Small intestine (tissue), 16 donors: Measurements from ENCODE around the gene TNFRSF12A. TPM values are rescaled to one million over a fixed set of nuclear protein-coding genes. Genes with fewer than 3 reads are reported as not detected.

Source experiments
- DNase-seq, 2 donors: peaks; one replicate each; pipeline versions ENCODE4 v3.0.0 to v3.0.0-alpha.2; 2013
- FAIRE-seq: peaks from 2 replicates; lab custom pipeline; 2012; peaks lifted over from hg19 to GRCh38; lab: Jason Lieb, UNC
- H3K27ac ChIP-seq, 3 donors: one replicate each; pipeline ENCODE4 v1.5.1; 2013; ENCODE audit warnings: low read length in 2 of 3, mild to moderate bottlenecking in 2 of 3, control low read depth in 1 of 3, inconsistent platforms in 1 of 3, low read depth in 1 of 3, moderate library complexity in 1 of 3
- H3K27me3 ChIP-seq, 3 donors: one replicate each; pipeline ENCODE4 v1.6.1; 2013; ENCODE audit warnings: low read length in 3 of 3, inconsistent platforms in 1 of 3; ENCODE audit not compliant: control insufficient read depth in 3 of 3, insufficient read depth in 3 of 3
- H3K36me3 ChIP-seq, 3 donors: one replicate each; pipeline ENCODE4 v1.6.1; 2013; ENCODE audit warnings: low read length in 3 of 3, inconsistent platforms in 1 of 3, low read depth in 1 of 3, mild to moderate bottlenecking in 1 of 3, moderate library complexity in 1 of 3; ENCODE audit not compliant: control insufficient read depth in 3 of 3, insufficient read depth in 2 of 3
- H3K4me1 ChIP-seq, 3 donors: one replicate each; pipeline ENCODE4 v1.6.1; 2013; ENCODE audit warnings: low read length in 2 of 3, inconsistent platforms in 1 of 3, low read depth in 1 of 3, mild to moderate bottlenecking in 1 of 3, moderate library complexity in 1 of 3; ENCODE audit not compliant: control insufficient read depth in 3 of 3, insufficient read depth in 2 of 3
- H3K4me3 ChIP-seq, 3 donors: one replicate each; pipeline ENCODE4 v1.5.1; 2013; ENCODE audit warnings: low read length in 3 of 3, control low read depth in 1 of 3, inconsistent platforms in 1 of 3, low read depth in 1 of 3, mild to moderate bottlenecking in 1 of 3, moderate library complexity in 1 of 3
- H3K9me3 ChIP-seq, 2 donors: one replicate each; pipeline ENCODE4 v1.6.1; 2013; ENCODE audit warnings: low read depth in 1 of 2, low read length in 1 of 2; ENCODE audit not compliant: control insufficient read depth in 2 of 2, insufficient read depth in 1 of 2
- WGBS, 3 donors: extraction: QIAGEN DNeasy Blood & Tissue Kit; methylation state at CpG; one replicate each; pipeline ENCODE4 v1.1.7; 2013; 5-methylcytosine and 5-hydroxymethylcytosine counted together
- long read RNA-seq, 10 donors: transcript quantifications; one replicate each; lab custom pipeline, GENCODE V29; 2026
- polyA plus RNA-seq, 4 donors: library from polyadenylated mRNA; stranded (reverse) in 3 of 4; unstranded in 1 of 4; fragments of 200-250 nt in 3 of 4; fragments of 120-200 nt in 1 of 4; gene quantifications; one replicate each; pipeline versions ENCODE4 v1.2.1 to v1.2.3, GENCODE V29; 2013
- donor health status: healthy with polysubstance abuse.
- donor health status: control.
- donor health status: control.
- donor health status: Bipolar disorder and iron deficiency.
- donor health status: healthy.

The TNFRSF12A gene, protein sequence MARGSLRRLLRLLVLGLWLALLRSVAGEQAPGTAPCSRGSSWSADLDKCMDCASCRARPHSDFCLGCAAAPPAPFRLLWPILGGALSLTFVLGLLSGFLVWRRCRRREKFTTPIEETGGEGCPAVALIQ
- 100 to 1,000 TPM in 2 of 4 donors, 10 to 100 TPM in 2; 27.4 to 259 (median 80.2) TPM for polyA plus RNA-seq
- long read RNA-seq, donor 1 = 0 reads
- long read RNA-seq, donor 2, transcript TNFRSF12A-201 (4 exons, 1,033 nt) = major isoform, 35 of 39 reads
- long read RNA-seq, donor 2, partial matches to known transcripts = 0 of 39 reads
- long read RNA-seq, donor 2, other reads (novel, unspliced or antisense) = 0 of 39 reads
- long read RNA-seq, donor 3, transcript TNFRSF12A-201 (4 exons, 1,033 nt) = major isoform, 15 of 28 reads
- long read RNA-seq, donor 3, partial matches to known transcripts = 13 of 28 reads
- long read RNA-seq, donor 3, other reads (novel, unspliced or antisense) = 0 of 28 reads
- long read RNA-seq, donor 4 = 0 reads
- long read RNA-seq, donor 5, transcript TNFRSF12A-201 (4 exons, 1,033 nt) = major isoform, 8 of 8 reads
- long read RNA-seq, donor 5, partial matches to known transcripts = 0 of 8 reads
- long read RNA-seq, donor 5, other reads (novel, unspliced or antisense) = 0 of 8 reads
- long read RNA-seq, donor 6, transcript TNFRSF12A-201 (4 exons, 1,033 nt) = major isoform, 28 of 36 reads
- long read RNA-seq, donor 6, partial matches to known transcripts = 8 of 36 reads
- long read RNA-seq, donor 6, other reads (novel, unspliced or antisense) = 0 of 36 reads
- long read RNA-seq, donor 7, transcript TNFRSF12A-201 (4 exons, 1,033 nt) = major isoform, 32 of 36 reads
- long read RNA-seq, donor 7, partial matches to known transcripts = 0 of 36 reads
- long read RNA-seq, donor 7, other reads (novel, unspliced or antisense) = 0 of 36 reads
- long read RNA-seq, donor 8, partial matches to known transcripts = 0 of 5 reads
- long read RNA-seq, donor 8, other reads (novel, unspliced or antisense) = 0 of 5 reads
- long read RNA-seq, donor 9, transcript TNFRSF12A-201 (4 exons, 1,033 nt) = major isoform, 13 of 13 reads
- long read RNA-seq, donor 9, partial matches to known transcripts = 0 of 13 reads
- long read RNA-seq, donor 9, other reads (novel, unspliced or antisense) = 0 of 13 reads
- long read RNA-seq, donor 10, transcript TNFRSF12A-201 (4 exons, 1,033 nt) = major isoform, 17 of 25 reads
- long read RNA-seq, donor 10, partial matches to known transcripts = 6 of 25 reads
- long read RNA-seq, donor 10, other reads (novel, unspliced or antisense) = 0 of 25 reads

DNA sequence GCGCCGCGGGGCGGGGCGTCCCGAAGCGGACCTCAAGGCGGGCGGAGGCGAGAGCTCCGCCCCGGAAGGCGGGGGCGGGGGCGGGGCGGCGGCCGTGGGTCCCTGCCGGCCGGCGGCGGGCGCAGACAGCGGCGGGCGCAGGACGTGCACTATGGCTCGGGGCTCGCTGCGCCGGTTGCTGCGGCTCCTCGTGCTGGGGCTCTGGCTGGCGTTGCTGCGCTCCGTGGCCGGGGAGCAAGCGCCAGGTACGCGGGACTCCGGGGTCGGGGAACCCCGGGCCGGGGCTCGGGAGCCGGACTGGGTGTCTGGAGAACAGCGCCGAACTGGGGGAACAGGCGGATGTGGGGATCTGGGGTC is at the start of gene TNFRSF12A:
Gene TNFRSF12A (plus strand): TSS at position 122 of the 357 bp plus-strand sequence. CDS start 30 bp downstream, at position 152.
- peaks cover 0 to 26% (median 0%) of the 10 kb centered on the region in 3 donors for H3K36me3 ChIP-seq
- peak within 1 kb of the TSS; percentile 97 to 99 (median 99) for H3K27ac ChIP-seq
- peaks cover 2 to 48% (median 17%) of the 10 kb centered on the region in 3 donors for H3K4me1 ChIP-seq
- DNase-seq (peak; percentile 83 to 94), FAIRE-seq (no peak)
- no peaks in the 10 kb centered on the region for H3K9me3 ChIP-seq
- H3K4me3 ChIP-seq = peak within 1 kb of the TSS; percentile 45 to 97 (median 82)
- 1% methylated on average over 25 to 49 of the region's 49 CpGs for WGBS, 3 donors
- peaks cover 0 to 10% (median 0%) of the 10 kb centered on the region in 3 donors for H3K27me3 ChIP-seq

DNA sequence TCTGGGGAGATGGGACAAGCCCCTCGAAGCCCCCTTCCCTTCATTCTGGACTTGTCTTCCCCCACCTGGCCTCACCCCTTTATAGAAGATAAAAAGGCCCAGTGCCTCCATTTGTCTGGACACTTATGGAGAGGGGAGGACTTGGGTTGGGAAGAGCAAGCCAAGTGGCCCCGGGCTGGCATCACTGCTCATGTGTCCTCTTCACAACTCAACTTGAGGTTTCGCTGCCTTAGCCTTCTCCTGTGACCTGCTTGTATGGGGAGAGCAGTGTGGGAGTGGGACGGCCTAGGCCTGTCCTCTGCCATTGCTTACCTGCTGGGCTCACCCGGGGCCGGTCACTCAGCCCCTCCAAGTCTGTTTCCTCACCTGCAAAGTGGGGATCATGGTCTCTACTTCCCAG is 49.6 kb upstream of the TNFRSF12A start:
- H3K36me3 ChIP-seq = peaks cover 0 to 49% (median 0%) of the 10 kb centered on the region in 3 donors
- H3K27ac ChIP-seq = no peak overlapping the region
- no peak for DNase-seq
- peaks cover 3 to 25% (median 3%) of the 10 kb centered on the region in 3 donors for H3K4me1 ChIP-seq
- WGBS, 3 donors = 71 to 81% (median 73%) methylated on average over 6 of the region's 6 CpGs
- H3K27me3 ChIP-seq = peaks cover 13 to 28% (median 18%) of the 10 kb centered on the region in 3 donors
- H3K4me3 ChIP-seq = peak overlapping the region in 2 of 3 donors; percentile 63 to 76
- no peaks in the 10 kb centered on the region for H3K9me3 ChIP-seq
- no peak for FAIRE-seq

DNA sequence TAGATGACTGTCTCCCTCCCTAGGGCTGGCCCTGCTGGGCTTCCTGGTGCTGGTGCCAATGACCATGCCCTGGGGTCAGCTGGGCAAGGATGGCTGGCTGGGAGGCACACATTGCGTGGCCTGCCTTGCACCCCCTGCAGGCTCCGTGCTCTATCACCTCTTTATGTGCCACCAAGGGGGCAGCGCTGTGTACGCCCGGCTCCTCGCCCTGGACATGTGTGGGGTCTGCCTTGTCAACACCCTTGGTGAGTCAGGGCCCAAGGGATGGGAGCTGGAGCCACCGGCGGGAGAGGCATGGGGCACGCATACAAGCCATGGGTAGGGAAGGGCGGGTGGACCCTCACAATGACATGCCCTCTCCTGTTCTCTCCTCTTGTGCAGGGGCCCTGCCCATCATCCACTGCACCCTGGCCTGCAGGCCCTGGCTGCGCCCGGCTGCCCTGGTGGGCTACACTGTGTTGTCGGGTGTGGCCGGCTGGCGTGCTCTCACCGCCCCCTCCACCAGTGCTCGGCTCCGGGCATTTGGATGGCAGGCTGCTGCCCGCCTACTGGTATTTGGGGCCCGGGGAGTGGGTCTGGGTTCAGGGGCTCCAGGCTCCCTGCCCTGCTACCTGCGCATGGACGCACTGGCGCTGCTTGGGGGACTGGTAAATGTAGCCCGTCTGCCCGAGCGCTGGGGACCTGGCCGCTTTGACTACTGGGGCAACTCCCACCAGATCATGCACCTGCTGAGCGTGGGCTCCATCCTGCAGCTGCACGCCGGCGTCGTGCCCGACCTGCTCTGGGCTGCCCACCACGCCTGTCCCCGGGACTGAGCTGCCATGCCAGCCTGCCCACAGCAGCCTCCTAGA is 48.8 kb upstream of the TNFRSF12A start:
- no peak for DNase-seq
- peaks cover 0 to 56% (median 0%) of the 10 kb centered on the region in 3 donors for H3K36me3 ChIP-seq
- H3K27ac ChIP-seq = no peak overlapping the region
- WGBS, 3 donors = 91 to 94% (median 91%) methylated on average over 33 to 35 of the region's 35 CpGs
- H3K4me1 ChIP-seq = peaks cover 3 to 25% (median 3%) of the 10 kb centered on the region in 3 donors
- H3K9me3 ChIP-seq = no peaks in the 10 kb centered on the region
- no peak for FAIRE-seq
- H3K27me3 ChIP-seq = peaks cover 12 to 20% (median 13%) of the 10 kb centered on the region in 3 donors
- no peak overlapping the region for H3K4me3 ChIP-seq

GRCh38 chr16:2971985-2972784 is 48.0 kb upstream of the TNFRSF12A start:
- H3K36me3 ChIP-seq = peaks cover 0 to 65% (median 0%) of the 10 kb centered on the region in 3 donors
- H3K4me3 ChIP-seq = no peak overlapping the region
- H3K27ac ChIP-seq = no peak overlapping the region
- H3K9me3 ChIP-seq = no peaks in the 10 kb centered on the region
- H3K27me3 ChIP-seq = peaks cover 8 to 15% (median 8%) of the 10 kb centered on the region in 3 donors
- peaks cover 0 to 25% (median 3%) of the 10 kb centered on the region in 3 donors for H3K4me1 ChIP-seq
- no peak for DNase-seq
- 79 to 80% (median 79%) methylated on average over 15 of the region's 15 CpGs for WGBS, 3 donors
- no peak for FAIRE-seq

GRCh38 chr16:2973093-2973492 is 47.1 kb upstream of the TNFRSF12A start:
- Histone ChIP-seq H3K27ac (no peak overlapping the region), H3K9me3 (no peaks in the 10 kb centered on the region), H3K4me3 (no peak overlapping the region), H3K4me1 (peaks cover 0 to 18% (median 3%) of the 10 kb centered on the region in 3 donors), H3K27me3 (peaks cover 0 to 7% (median 0%) of the 10 kb centered on the region in 3 donors), H3K36me3 (peaks cover 0 to 71% (median 0%) of the 10 kb centered on the region in 3 donors)
- 46 to 73% (median 73%) methylated on average over 5 of the region's 5 CpGs for WGBS, 3 donors
- FAIRE-seq (no peak), DNase-seq (no peak)

- peaks cover 0 to 71% (median 0%) of the 10 kb centered on the region in 3 donors for H3K36me3 ChIP-seq
- H3K27ac ChIP-seq = no peak overlapping the region
- WGBS, 3 donors = 87 to 94% (median 89%) methylated on average over 13 to 17 of the region's 17 CpGs
- no peak overlapping the region for H3K4me3 ChIP-seq
- no peaks in the 10 kb centered on the region for H3K27me3 ChIP-seq
- no peaks in the 10 kb centered on the region for H3K9me3 ChIP-seq
- DNase-seq (no peak), FAIRE-seq (no peak)
- H3K4me1 ChIP-seq = peaks cover 0 to 12% (median 0%) of the 10 kb centered on the region in 3 donors
These were observed 46.4 kb upstream of the TNFRSF12A start for GRCh38 chr16:2973605-2974318.
